Activated CD8-positive, alpha-beta memory T cell treated with anti-CD3 and anti-CD28 coated beads for 24 hours (primary cell): ENCODE data around the gene OLFM2.
"Not testable (repeated sequence)": the region's sequence is repeated elsewhere in the genome, so short reads cannot be mapped to it uniquely, and the experiment has no call there.

ENCODE experiments used
- DNase-seq: peaks from one replicate; pipeline ENCODE4 v3.0.0-alpha.2; 2020

Gene OLFM2

DNA sequence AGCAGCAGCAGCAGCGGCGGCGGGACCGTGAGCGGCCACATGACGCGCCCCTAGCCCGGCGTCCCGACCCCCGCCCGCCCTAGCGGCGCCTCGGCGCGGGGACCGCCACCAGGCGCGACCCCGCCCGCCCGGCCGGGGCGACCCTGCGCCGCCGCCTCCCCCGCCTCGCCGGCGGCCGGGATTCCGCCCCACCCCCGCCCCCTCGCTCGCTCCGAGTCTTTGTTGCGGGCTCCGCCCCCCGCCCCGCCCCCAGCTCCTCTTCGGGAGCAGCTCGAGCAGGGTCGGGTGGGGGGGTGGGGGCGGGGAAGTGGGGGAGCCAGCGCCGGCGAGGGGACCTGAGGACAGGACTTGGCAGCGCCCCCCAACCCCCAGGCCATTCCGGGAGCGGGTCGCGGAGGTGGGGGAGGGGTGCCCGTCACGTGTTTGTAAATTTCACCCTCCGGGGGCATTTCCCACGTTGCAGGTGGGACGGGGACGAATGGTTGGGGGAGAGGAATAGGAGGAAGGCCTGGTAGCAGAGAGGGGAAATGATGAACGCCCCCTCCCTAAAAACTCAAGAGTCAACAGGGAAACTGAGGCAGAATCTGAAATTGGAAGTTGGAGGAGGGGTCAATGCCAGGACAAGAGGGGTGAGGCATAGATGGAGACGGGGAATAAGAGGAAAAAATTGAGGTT lies at the start of gene OLFM2:
Gene OLFM2, minus strand, starts transcription at position 190 of the 675 bp plus-strand sequence. Its CDS starts 149 bp downstream, at position 41.
- no peak for DNase-seq

DNA sequence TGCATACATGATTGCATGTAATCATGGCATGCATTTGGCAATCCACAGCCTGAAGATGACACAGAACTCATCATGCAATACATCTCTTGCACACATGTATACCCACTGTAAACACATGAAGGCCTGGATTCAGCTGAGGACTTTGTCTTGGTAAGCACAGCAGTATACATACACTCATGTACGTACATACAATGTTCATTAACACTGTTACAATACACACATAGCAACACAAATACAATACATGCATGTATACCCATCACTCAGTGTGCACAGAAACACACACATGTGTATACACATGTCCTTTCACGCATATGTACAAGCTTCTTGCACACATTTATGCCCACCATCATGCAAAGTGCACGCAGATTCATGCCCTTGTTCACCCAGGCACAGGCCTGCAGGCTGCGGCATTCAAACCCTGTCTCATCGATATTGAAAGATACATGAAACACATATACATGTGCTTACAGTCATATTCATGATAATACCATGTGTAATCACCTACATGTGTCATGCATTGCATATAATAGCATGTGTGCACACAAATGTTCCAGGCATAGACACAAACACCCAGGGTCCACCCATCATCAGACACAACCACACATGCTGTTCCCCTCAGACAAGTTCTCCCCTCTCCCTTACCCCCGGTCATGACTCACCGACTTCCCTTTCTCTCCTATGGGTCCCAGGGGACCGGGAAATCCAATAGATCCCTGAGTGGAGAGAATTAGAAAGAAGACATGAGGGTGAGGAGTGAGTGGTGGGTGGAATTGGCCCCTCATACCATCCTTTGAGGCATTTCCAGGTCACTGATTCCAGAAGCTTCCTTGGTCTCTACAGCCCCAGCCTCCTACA lies 45.3 kb upstream of the OLFM2 start:
- DNase-seq: no peak

DNA sequence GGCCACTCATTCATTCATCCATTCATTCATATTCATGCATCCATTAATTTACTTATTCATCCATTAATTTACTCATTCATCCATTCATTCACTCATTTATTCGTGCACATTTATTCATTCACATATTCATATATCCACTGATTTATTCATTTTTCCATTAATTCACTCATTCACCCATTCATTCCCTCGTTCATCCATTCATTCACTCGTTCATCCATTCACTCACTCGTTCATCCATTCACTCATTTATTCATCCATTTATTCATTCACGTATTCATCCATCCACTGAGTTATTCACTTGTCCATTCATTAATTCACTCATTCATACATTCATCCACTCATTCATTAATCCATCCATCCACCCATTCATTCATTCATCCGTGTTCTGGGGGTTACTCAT lies 35.8 kb upstream of the OLFM2 start:
- DNase-seq: no peak

DNA sequence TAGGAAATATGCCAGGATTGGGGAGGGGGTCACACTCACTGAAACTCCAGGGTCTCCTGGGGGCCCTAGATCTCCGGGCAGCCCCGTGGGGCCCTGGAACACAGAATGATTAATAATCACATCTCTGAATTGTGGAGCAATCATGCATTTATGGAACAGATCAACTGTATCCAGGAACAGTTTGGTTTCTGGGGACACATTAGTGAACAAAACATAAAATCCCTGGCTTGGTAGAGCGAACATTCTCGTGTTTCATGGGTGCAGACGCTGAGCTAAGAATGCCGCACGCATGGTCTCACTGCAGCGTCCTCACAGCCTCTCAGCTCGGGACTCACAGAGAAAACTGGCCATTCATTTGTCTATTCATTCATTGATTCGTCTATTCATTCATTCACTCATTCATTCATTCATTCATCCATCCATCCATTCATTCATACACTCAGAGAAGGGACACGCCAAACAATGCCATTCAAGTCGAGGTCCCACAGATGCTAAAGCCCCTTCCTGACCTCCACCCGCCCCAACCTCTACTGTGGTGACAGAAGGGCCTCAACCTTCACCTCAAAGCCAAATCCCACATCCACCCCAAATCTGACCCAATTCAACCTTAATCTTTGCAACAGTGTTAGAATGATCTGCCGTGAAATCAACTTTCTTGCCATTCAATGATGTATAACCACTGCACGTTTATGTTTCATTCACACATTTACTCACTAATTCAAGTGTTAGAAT lies 35.0 kb upstream of the OLFM2 start:
- DNase-seq: no peak

DNA sequence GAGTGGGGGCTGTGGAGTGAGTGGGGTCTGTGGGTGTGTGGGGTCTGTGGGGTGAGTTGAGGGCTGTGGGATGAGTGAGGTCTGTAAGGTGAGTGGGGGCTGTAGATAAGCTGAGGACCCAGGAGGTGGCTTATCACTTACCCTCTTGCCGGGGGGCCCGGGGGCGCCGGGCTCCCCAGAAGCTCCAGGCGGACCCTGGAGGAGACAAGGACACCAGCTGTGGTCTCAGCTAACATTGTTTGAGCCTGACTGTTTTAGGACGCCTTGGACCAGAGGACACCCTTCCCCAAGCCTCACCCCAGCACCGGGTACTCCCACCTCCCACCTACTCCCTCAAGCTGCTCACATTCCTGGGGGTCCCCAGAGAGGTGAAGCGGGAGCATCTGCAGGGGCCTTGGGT lies 34.2 kb upstream of the OLFM2 start:
- no peak for DNase-seq

DNA sequence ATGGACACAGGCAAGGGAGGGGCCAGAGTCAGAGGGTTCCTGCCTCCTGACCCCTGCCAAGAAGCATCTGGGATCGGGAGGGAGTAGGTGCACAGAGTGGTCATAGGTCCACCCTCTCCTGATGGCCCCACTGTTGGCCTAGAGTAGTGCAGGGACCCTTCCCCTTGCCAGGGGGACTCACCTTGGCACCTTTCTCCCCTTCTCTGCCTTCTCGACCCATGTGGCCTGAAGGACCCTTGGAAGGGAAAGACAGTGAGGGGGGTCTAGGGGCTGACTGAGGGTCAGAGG lies 33.3 kb upstream of the OLFM2 start:
- no peak for DNase-seq

DNA sequence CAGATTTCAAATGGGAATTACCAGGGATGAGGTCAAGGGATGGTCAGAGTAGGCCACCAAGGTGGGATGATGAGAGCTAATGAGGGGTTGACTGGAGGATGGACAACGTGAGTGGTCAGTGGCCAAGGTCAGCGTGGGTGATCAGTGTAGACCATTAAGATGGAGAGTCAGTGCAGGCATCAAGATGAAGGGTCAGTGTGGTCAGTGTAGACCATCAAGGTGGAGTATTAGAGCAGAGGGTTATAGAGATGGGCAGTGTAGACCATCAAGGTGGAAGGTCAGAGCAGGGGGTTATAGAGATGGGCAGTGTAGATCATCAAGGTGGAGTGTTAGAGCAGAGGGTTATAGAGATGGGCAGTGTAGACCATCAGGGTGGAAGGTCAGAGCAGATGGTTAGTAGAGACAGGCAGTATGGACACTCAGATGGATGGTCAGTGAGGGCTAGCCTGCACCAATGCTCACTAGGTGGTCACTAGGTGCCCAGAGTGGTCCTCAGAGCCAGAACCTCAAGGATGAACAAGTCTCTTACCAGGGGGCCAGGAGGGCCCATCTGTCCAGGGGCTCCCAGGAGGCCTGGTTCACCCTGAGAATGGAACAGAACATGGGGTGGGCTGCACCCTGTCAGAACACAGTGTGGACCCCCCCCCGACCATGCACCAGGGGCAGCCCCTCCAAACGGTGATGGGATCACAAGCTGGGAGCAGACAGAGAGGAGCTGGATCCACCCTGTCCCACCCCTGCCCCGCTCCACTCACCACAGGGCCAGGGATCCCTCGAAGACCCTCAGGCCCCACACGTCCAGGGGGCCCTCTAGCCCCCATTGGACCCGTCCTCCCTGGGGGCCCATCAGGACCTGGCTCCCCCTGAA lies 32.7 kb upstream of the OLFM2 start:
- no peak for DNase-seq

DNA sequence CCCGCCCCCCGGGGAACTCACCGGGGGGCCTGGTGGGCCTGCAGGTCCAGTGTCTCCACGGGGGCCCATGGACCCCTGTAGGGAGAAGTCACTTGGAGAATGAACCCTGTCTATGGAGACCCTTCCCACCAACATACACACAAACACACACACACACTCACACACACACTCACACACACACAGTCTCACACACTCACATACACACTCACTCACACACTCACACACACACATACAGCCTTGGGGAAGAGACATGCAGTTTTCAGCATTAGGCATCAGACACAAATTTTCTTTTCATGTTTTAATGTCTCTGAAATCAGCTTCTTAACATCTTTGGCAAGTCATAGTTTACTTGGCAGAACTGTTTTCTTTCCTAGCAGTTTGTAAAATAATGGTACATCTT lies 31.0 kb upstream of the OLFM2 start:
- no peak for DNase-seq

DNA sequence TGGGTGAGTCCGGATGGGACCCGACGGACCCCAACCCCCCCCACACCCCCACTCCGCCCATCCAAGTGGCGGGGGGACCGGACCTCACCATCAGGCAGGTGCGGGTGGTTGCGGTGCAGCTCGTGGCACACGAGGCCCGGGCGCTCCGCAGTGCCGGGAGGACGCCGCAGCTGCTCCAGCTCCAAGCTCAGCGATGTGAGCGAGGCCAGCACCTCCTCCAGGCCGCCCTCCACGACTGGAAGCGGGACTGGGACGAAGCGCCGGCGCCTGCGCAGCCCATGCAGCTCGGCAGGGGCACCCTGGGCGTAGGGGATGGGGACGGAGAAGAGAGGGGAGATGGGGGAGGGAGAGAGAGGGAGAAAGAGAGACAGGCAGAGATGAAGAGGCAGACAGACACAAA lies 30.1 kb upstream of the OLFM2 start:
- no peak for DNase-seq

DNA sequence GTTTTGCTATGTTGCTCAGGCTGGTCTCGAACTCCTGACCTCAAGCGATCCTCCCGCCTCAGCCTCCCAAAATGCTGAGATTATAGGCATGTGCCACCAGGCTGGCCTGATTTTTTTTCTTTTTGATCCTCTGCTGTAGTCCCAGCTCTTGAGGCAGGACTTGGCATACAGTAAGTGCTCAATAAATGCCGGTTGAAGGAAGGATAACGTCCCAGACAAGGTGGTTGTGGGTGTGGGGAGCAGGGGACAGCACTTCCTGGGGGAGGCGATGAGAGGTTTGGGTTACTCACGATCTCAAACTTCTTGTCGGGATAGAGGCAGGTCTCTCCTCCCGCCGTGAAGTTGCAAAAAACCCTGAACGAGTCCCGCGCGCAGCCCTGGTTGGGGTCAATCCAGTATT lies 29.7 kb upstream of the OLFM2 start:
- no peak for DNase-seq

DNA sequence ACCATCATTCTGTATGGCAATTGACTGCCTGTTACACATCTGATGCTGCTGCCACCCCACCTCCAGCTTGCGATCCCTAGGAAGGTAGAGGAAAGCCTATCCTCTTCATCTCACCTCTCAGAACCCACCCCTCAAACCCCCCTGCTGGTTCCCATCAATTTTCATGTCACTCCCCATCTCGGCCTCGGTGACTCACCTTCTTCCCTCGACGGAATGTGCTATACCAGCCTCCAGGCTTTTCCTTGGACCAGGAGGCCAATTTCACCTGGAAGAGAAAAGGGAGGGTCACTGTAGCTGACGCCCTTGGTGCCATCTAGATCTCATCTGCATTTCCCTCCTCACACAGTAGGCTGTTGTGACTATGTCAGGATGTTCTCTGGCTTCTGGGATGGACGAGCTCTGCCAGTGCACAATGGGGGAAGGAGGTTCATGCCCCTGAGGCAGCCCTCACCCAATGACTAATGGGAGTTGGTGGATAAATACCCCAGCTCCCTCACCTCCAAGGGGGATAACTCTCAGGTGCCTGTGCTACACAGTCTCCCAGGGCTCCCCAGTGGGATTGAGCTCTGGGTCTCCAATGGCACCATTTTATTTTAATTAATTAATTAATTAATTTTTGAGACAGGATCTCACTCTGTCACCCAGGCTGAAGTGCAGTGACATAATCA lies 26.4 kb upstream of the OLFM2 start:
- DNase-seq: no peak

DNA sequence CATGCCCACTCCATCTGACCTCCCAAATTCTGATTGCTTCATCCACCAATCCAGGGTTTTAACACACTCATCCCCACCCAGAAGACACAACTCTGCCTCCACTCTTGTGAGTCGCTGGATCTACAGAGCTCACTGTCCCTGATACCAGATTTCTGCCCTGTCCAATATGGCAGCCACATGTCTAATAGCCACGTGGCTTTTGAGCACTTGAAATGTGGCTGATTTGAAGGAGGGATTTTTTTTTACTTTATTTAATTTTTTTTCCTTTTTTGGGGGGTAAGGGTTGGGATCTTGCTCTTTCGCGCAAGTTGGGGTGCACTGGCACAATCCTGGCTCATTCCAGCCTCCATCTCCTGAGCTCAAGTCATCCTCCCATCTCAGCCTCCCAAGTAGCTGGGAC lies 24.8 kb upstream of the OLFM2 start:
- DNase-seq: no peak

DNA sequence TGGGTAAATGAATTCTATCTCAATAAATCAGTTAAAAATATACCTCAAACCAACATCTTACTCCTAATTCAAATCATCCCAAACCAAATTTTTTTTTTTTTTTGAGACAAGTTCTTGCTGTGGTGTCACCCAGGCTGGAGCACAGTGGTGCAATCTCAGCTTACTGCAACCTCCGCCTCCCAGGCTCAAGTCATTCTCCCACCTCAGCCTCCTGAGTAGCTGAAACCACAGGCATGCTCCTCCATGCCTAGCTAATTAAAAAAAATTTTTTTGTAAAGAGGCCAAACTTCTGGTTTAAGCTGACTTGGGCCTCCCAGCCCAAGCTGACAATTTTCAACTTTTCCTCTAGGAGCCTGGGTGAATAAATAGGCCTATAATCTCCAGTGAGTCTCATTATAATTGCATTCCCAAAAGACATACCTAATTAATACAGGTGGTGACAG lies 22.1 kb upstream of the OLFM2 start:
- no peak for DNase-seq

DNA sequence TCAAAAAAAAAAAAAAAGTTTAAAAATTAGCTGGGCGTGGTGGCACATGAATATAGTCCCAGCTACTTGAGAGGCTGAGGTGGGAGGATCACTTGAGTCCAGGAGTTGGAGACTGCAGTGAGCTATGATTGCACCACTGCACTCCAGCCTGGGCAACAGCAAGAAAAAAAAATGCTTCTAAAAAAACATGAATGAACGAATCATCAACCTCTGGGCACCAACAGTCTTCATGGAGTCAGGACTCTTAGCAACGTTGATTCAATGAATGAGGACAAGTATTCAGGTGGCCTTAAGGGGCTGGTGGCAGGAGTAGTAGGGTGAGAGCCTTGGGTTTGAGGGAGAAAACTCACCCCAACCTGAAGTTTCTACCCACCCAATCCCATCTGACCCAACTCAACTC lies 20.6 kb upstream of the OLFM2 start:
- no peak for DNase-seq

DNA sequence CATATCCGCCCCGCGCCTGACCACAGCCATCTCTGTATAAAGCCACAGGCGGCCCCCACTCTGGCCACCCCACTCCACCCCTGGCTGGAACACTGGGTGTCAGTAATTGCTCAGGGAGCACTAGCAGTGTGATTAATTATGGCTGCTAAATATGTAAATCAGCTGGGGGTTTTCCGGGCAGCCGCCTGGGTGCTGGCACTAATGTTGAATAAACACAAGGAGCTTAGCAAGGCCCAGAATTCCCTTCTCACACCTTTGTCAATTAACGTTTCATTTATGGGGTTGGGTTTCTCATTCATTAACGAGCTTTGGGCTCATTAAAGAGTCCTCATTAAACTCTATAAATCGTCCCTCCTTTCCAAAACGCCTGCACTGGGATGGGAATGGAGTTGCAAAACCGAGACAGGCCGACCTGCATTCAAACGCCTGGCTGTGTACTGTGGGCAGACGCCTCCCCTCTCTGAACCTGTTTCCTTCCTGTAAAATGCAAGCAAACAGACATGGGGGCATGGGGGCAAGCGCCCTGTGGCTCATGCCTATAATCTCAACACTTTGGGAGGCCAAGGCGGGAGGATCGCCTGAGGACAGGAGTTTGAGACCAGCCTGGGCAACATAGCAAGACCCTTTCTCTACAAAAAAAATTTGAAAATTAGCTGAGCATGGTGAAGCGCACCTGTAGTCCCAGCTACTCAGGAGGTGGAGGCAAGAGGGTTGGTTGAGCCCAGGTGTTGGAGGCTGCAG lies 17.7 kb upstream of the OLFM2 start:
- no peak for DNase-seq

DNA sequence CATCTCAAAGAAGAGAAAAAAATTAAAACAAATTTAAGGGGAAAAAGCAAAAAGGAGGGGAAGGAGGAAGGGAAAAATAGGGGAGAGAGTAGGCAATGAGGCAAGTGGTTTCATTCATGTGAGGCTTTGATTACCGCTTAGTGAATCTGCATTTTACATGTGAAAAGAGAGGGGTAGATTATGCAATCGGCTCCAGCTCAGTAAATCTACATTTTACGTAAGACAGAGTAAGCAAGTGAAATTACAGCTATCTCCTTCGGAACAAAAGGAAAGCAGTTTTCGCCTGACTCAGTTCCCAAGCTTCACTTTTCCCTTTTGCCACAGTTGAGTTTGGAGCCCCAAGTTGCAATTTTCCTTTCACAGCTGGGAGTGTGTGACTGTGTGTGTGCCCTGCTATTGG lies 16.0 kb upstream of the OLFM2 start:
- no peak for DNase-seq

DNA sequence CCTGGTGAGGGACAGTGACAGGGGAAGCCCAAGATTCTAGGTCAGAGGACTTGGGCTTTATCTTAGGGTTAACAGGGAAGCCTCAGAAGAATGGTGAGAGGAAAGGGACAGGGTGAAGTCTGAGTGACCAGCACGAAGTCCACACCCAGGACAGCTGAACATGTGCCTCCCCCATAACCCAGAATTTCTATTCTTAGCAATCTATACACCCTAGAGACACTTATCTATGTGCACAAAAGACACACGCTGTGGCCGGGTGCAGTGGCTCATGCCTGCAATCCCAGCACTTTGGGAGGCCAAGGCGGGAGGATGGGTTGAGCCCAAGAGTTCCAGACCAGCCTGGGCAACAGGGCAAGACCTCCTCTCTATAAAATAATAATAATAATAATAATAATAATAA lies 11.1 kb upstream of the OLFM2 start:
- no peak for DNase-seq

DNA sequence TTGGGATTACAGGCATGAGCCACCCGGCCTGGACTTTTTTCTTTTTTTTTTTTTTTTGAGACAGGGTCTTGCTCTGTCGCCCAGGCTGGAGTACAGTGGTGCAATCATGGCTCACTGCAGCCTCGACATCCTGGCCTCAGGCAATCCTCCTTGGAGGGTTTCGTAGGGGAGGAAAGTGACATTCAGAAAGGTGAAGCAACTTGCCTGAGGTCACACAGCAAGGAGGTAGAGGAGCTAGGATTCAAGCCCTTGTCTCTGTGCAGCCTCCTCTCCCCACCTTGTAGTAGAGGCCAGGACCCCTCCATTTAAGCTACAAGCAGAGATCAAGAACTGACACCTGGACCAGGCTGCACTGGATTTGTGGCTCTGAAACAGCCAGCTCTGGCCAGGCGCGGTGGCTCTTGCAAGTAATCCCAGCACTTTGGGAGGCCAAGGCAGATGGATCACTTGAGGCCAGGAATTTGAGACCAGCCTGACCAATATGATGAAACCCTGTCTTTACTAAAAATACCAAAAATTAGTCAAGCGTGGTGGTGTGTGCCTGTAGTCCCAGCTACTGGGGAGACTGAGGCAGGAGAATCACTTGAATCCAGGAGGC lies 10.3 kb upstream of the OLFM2 start:
- DNase-seq: not testable (repeated sequence)

DNA sequence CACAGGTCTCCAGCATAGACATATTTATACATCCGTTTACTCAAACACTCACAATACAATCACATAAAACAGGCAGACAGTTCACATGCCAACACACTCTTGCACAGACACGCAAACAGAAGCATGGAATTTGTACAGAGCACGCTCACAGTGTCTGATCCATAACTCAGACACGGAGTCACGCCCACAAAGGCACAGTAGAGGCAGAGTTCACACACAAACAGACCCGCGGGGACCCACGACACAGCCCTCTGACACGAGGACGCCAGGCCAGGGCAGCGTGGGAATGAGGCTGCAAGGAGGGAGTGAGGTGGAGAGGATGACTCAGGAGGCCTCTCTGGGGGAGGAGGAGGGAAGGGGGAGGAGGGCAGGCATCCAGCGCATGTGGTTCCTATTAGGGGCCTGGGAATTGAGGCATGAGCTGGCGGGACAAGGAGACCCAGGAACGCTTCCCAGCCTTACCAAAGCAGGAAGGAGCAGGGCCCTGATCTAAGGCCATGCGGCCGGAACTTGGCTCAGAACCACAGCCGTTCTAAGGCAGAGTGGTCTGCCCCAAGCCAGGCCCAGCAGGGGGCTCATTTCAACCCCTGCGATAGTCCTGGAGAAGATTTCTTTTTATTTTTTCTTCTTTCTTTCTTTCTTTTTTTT lies 9.1 kb upstream of the OLFM2 start:
- no peak for DNase-seq

DNA sequence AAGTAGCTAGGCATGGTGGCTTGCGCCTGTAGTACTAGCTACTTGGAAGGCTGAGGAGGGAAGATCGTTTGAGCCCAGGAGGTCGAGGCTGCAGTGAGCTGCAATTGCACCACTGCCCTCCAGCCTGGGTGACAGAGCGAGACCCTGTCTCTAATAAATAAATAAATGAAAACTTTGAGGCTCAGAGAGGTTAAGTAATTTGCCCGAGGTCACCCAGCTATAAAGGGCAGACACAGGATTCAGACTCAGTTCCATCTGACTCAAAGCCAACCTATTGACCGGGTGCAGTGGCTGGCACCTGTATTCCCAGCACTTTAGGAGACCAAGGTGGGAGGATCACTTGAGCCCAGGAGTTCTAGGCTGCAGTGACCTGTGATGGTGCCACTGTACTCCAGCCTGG lies 7.4 kb upstream of the OLFM2 start:
- no peak for DNase-seq

DNA sequence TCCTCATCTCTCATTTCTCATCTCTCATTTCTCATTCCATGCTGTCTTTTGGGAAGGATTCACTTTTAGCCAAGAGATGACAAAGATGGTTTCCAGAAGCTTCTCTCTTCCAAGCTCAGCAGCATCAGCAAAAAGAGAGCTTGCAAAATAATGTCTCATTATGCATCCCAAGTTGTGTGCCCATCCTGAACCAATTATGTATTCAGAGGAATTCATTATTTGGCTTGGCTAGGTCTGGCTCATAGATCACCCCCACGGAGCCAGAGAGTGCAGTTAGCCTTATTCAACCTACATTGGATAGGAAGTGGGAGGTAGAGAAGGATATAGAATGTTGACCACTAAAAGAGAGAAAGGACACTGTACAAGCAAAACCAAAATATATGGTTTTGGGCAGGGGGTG lies 5.4 kb upstream of the OLFM2 start:
- no peak for DNase-seq
